GM12872 (cell line): Measurements from ENCODE around the gene CPA2.

ENCODE experiments used
- CTCF ChIP-seq: IDR thresholded peaks from 3 replicates; pipeline ENCODE4 v1.5.1; 2011; ENCODE audit warnings: low read depth, mild to moderate bottlenecking, low read length, moderate library complexity; ENCODE audit not compliant: insufficient read depth

The CPA2 gene

GRCh38 chr7:130254555-130254954 is 12.1 kb upstream of the CPA2 start:
- no peak for TF ChIP-seq CTCF

- TF ChIP-seq CTCF, result no peak
Measured at GRCh38 chr7:130256704-130257103, 10.0 kb upstream of the CPA2 start.

- TF ChIP-seq CTCF, result no peak
Measured at GRCh38 chr7:130258494-130259078, 8.1 kb upstream of the CPA2 start.

- TF ChIP-seq CTCF, result no peak
Measured at GRCh38 chr7:130262448-130262847, 4.2 kb upstream of the CPA2 start.

GRCh38 chr7:130263130-130263529 is 3.5 kb upstream of the CPA2 start:
- TF ChIP-seq CTCF, result no peak

GRCh38 chr7:130266961-130267321 is 278 bp downstream of the CPA2 start:
- TF ChIP-seq CTCF, result no peak

- TF ChIP-seq CTCF, result no peak
Measured at GRCh38 chr7:130268463-130269317, 2.0 kb downstream of the CPA2 start.
